Smooth muscle cell (in vitro differentiated cells): ENCODE measurements around the gene PNLIPRP1. TPM values are rescaled to one million over a fixed set of nuclear protein-coding genes. Genes with fewer than 3 reads are reported as not detected.

ENCODE experiments used
- DNase-seq: peaks from one replicate; lab custom pipeline; 2025; ENCODE audit not compliant: unreplicated experiment; lab: John Stamatoyannopoulos, UW
- H2AFZ ChIP-seq: fragments of 200-600 bp; sonication (generic); 2 replicates; pipeline ENCODE4 v1.6.0; 2016; ENCODE audit warnings: antibody characterized with exemption, low read depth, mild to moderate bottlenecking
- H3F3A ChIP-seq: fragments of 200-600 bp; sonication (generic); 2 replicates; pipeline ENCODE4 v1.6.0; 2017; ENCODE audit warnings: antibody characterized with exemption, low read depth
- H3K27ac ChIP-seq: fragments of 200-600 bp; sonication (generic); 2 replicates; pipeline ENCODE4 v1.5.1; 2016; ENCODE audit warnings: low read depth, mild to moderate bottlenecking
- H3K27me3 ChIP-seq: fragments of 200-600 bp; sonication (generic); 2 replicates; pipeline ENCODE4 v1.6.1; 2016; ENCODE audit warnings: low read depth, mild to moderate bottlenecking
- H3K36me3 ChIP-seq: fragments of 200-600 bp; sonication (generic); 2 replicates; pipeline ENCODE4 v1.5.1; 2016; ENCODE audit warnings: low read depth
- H3K4me1 ChIP-seq: fragments of 200-600 bp; sonication (generic); 2 replicates; pipeline ENCODE4 v1.5.1; 2016; ENCODE audit warnings: low read depth
- H3K4me2 ChIP-seq: fragments of 200-600 bp; sonication (generic); 2 replicates; pipeline ENCODE4 v1.6.0; 2016; ENCODE audit warnings: mild to moderate bottlenecking
- H3K4me3 ChIP-seq: fragments of 200-600 bp; sonication (generic); 2 replicates; pipeline ENCODE4 v1.5.1; 2016; ENCODE audit warnings: mild to moderate bottlenecking
- H3K79me2 ChIP-seq: fragments of 200-600 bp; sonication (generic); 2 replicates; pipeline ENCODE4 v1.6.0; 2016; ENCODE audit warnings: low read depth, mild to moderate bottlenecking
- H3K9ac ChIP-seq: fragments of 200-600 bp; sonication (generic); 2 replicates; pipeline ENCODE4 v1.6.0; 2016; ENCODE audit warnings: low read depth
- H3K9me3 ChIP-seq: fragments of 200-600 bp; sonication (generic); replicated peaks from 2 replicates; pipeline ENCODE4 v1.5.1; 2016; ENCODE audit warnings: low read depth
- H4K20me1 ChIP-seq: fragments of 200-600 bp; sonication (generic); 2 replicates; pipeline ENCODE4 v1.6.0; 2016; ENCODE audit warnings: low read depth
- WGBS: methylation state at CpG from one replicate; pipeline ENCODE4 v1.1.7; 2016; ENCODE audit warnings: low lambda C conversion rate; 5-methylcytosine and 5-hydroxymethylcytosine counted together
- polyA plus RNA-seq: library from polyadenylated mRNA; unstranded; fragments of >200 nt; fragmentation: Nextera tagmentation; extraction: Ambion mirVana; gene quantifications from 2 replicates; pipeline ENCODE4 v1.2.1, GENCODE V29; 2016
- total RNA-seq: library from RNA; depleted of rRNA; stranded (reverse); fragments of >200 nt; gene quantifications from 2 replicates; pipeline ENCODE4 v1.2.3, GENCODE V29; 2014
- TF ChIP-seq, protein P1 (sequence below): fragments of 200-600 bp; sonication (generic); IDR thresholded peaks from 2 replicates; pipeline ENCODE4 v1.5.1; 2017; ENCODE audit warnings: borderline replicate concordance, mild to moderate bottlenecking, antibody characterized with exemption; ENCODE audit not compliant: insufficient read depth, poor library complexity, severe bottlenecking

The PNLIPRP1 gene
- total and polyA plus RNA-seq, 2 experiments from 2014 or later = not detected

DNA sequence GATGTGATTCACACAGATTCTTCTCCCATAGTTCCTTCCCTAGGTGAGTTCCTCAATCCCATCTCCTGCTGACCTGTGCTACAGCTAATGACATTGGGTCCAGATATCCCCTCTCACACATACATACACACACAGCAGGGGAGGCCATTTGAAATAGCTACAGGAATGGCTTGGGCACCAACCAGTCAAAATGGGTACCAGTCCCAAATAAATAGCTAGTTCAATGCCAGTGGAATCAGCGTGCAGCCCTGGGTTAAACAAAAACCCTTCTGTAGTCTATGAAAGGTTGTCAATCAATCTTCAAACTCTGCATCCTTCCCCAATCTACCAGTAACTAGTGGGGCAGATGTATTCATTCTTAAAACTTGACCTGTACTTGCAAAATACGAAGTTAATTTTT lies 39.3 kb downstream of the PNLIPRP1 start:
- no peaks in the 10 kb centered on the region for H3F3A ChIP-seq
- WGBS = 87% methylated on average over 2 of the region's 2 CpGs
- TF ChIP-seq, protein P1, sequence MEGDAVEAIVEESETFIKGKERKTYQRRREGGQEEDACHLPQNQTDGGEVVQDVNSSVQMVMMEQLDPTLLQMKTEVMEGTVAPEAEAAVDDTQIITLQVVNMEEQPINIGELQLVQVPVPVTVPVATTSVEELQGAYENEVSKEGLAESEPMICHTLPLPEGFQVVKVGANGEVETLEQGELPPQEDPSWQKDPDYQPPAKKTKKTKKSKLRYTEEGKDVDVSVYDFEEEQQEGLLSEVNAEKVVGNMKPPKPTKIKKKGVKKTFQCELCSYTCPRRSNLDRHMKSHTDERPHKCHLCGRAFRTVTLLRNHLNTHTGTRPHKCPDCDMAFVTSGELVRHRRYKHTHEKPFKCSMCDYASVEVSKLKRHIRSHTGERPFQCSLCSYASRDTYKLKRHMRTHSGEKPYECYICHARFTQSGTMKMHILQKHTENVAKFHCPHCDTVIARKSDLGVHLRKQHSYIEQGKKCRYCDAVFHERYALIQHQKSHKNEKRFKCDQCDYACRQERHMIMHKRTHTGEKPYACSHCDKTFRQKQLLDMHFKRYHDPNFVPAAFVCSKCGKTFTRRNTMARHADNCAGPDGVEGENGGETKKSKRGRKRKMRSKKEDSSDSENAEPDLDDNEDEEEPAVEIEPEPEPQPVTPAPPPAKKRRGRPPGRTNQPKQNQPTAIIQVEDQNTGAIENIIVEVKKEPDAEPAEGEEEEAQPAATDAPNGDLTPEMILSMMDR = no peak

DNA sequence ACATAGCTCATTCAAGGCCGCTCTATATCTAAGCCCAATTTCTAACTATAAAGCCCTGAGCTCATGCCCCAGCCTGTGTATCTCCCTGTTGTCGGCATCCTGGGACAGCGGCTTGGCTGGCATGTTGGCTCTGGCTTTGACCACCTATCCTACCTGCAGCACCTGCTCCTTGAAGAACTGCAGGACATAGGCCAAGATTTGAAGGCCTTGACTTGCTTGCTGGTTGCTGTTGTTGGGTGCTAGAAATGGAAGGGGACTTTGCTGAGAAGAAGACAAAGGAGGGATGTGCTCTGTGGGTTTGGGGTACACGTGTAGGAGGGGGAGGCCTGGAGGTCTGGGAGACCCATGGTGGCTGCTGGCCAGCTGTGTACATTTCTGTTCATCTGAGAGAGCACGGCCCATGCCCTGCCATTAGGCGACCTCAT lies 41.1 kb downstream of the PNLIPRP1 start:
- Histone ChIP-seq H3F3A (no peaks in the 10 kb centered on the region), H4K20me1 (no peaks in the 10 kb centered on the region), H3K9ac (no peak overlapping the region), H3K27ac (no peak overlapping the region), H3K4me1 (peaks cover 12% of the 10 kb centered on the region), H3K27me3 (peaks cover 26% of the 10 kb centered on the region), H3K79me2 (no peaks in the 10 kb centered on the region), H2AFZ (no peak overlapping the region), H3K4me2 (no peak overlapping the region), H3K4me3 (no peak overlapping the region), H3K9me3 (no peaks in the 10 kb centered on the region), H3K36me3 (no peaks in the 10 kb centered on the region)
- TF ChIP-seq, protein P1 = no peak
- no peak for DNase-seq
- 91% methylated on average over 6 of the region's 6 CpGs for WGBS

More for the DNA sequence above, 39.3 kb downstream of the PNLIPRP1 start:
- Histone ChIP-seq H3K9ac (no peak overlapping the region), H3K4me1 (peaks cover 12% of the 10 kb centered on the region), H2AFZ (no peak overlapping the region), H3K36me3 (no peaks in the 10 kb centered on the region), H3K27ac (no peak overlapping the region), H3K4me3 (no peak overlapping the region), H4K20me1 (no peaks in the 10 kb centered on the region), H3K27me3 (peaks cover 38% of the 10 kb centered on the region), H3K4me2 (no peak overlapping the region), H3K79me2 (no peaks in the 10 kb centered on the region), H3K9me3 (no peaks in the 10 kb centered on the region)
- DNase-seq = no peak

DNA sequence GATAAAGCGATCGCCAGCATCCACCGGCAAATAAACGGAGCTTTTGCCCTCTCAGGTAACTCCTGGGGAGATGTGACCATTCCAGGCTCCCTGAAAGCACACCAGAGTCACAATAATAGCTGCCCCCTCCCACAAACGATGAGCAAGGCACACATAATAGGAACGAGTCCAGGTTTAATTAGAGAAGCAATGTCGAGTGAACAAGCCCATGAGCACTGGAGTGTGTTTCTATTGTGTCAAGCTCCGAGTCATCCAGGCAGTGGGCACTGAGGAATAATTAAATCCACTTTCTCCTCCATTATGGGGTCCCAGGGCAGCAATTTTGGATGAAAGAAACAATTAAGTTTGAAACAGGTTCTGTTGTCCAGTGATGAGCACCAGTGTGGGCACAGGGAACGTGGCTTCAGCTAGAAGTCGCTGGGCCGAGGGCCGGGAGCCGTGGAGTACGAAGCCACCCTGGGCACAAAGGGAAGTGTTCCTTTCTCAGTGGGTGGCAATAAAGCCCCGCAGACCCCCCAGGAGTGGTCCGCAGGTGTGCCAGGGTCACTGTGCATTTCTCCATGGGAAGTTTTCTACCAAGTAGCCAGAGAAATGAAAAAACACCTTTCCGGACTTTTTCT lies 41.9 kb downstream of the PNLIPRP1 start:
- H3K27ac ChIP-seq = no peak overlapping the region
- 91% methylated on average over 17 of the region's 17 CpGs for WGBS
- H4K20me1 ChIP-seq = no peaks in the 10 kb centered on the region
- H3K4me1 ChIP-seq = peaks cover 12% of the 10 kb centered on the region
- no peaks in the 10 kb centered on the region for H3K9me3 ChIP-seq
- TF ChIP-seq, protein P1 = no peak
- H3K9ac ChIP-seq = no peak overlapping the region
- H3K79me2 ChIP-seq = no peaks in the 10 kb centered on the region
- no peak for DNase-seq
- H3K36me3 ChIP-seq = no peaks in the 10 kb centered on the region
- H3K4me3 ChIP-seq = no peak overlapping the region
- no peak overlapping the region for H3K4me2 ChIP-seq
- no peak overlapping the region for H2AFZ ChIP-seq
- H3F3A ChIP-seq = no peaks in the 10 kb centered on the region
- H3K27me3 ChIP-seq = peaks cover 18% of the 10 kb centered on the region

DNA sequence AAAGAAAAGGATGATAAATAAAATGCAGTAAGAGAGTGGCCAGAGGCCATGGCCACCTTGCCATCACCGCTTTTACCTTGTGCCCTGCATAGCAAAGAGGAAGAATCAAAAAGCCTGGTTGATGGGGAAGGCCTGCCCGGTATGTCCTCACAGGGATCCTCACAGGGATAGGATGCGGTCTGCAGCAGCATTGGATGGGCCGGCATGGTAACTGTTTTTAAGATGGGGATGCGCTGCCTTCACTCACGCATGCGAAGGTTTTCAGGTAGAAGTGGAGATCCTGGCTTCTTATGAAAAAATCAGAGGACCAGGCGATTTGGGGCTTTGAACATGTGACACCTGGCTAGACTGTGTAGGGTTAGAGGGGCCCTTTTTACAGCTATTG lies 42.4 kb downstream of the PNLIPRP1 start:
- no peak overlapping the region for H3K27ac ChIP-seq
- H3K4me3 ChIP-seq = no peak overlapping the region
- no peaks in the 10 kb centered on the region for H4K20me1 ChIP-seq
- DNase-seq = no peak
- no peak overlapping the region for H3K9ac ChIP-seq
- H2AFZ ChIP-seq = no peak overlapping the region
- H3K79me2 ChIP-seq = no peaks in the 10 kb centered on the region
- no peaks in the 10 kb centered on the region for H3K36me3 ChIP-seq
- no peaks in the 10 kb centered on the region for H3K9me3 ChIP-seq
- no peak overlapping the region for H3K4me2 ChIP-seq
- peaks cover 14% of the 10 kb centered on the region for H3K27me3 ChIP-seq
- H3K4me1 ChIP-seq = peaks cover 12% of the 10 kb centered on the region
- H3F3A ChIP-seq = no peaks in the 10 kb centered on the region
- 88% methylated on average over 8 of the region's 8 CpGs for WGBS
- TF ChIP-seq, protein P1 = no peak
